ENCODE data around the gene KRT4. TPM values are rescaled to one million over a fixed set of nuclear protein-coding genes. Genes with fewer than 3 reads are reported as not detected.

The KRT4 gene
- total RNA-seq, 6 experiments from 2014 or later, result 0.18 to 0.31 (median 0.30) TPM; not detected in 2

DNA sequence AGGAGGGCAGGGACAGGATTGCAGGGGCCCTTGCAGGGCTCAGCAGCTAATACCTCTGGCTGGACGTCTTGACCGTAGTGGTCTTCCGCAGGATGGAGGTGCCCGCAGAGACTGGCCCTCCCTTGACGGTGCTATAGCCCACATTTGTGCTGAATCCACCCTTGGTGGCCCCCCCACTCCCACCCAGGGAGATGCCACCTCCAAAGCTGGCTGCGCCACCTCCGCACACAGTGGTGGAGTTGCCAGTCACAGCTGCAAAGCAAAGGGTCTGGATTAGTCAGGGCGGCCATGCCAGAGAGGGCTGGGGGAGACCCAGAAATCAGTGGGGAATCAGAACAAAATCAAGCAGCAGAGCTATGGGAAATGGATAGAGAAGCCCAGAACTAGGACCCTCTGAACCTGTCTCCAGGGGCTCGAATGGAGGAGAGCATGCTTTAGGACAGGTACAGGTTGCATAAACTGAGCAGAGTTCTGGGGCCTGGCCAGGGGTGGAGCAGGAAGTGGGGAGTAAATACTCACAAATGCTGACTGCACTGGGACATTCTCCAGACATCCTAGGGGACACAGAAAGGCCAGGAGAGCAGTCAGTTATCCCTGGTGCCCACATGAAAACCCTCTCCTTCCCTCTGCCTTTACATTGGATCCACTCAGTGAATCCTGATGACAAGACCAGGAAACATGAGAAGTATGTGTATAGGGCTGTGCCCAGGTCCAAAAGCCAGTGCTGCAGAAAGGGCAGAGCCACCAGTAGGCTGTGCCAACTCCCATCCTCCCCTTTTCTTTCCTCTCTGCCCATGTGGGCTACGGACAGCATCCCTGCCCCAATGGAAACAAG, 8.1 kb upstream of the KRT4 start:
- peak; percentile 18 for DNase-seq
- Mint-ChIP-seq H3K27ac (no peak overlapping the region), H3K27me3 (ENCODE audit: insufficient read depth) (peaks cover 32% of the 10 kb centered on the region), H3K4me3 (no peak overlapping the region), H3K4me1 (ENCODE audit: low read depth) (peaks cover 18% of the 10 kb centered on the region), H3K9me3 (no peaks in the 10 kb centered on the region), H3K36me3 (ENCODE audit: low read depth) (no peaks in the 10 kb centered on the region)
- TF ChIP-seq, protein P1, sequence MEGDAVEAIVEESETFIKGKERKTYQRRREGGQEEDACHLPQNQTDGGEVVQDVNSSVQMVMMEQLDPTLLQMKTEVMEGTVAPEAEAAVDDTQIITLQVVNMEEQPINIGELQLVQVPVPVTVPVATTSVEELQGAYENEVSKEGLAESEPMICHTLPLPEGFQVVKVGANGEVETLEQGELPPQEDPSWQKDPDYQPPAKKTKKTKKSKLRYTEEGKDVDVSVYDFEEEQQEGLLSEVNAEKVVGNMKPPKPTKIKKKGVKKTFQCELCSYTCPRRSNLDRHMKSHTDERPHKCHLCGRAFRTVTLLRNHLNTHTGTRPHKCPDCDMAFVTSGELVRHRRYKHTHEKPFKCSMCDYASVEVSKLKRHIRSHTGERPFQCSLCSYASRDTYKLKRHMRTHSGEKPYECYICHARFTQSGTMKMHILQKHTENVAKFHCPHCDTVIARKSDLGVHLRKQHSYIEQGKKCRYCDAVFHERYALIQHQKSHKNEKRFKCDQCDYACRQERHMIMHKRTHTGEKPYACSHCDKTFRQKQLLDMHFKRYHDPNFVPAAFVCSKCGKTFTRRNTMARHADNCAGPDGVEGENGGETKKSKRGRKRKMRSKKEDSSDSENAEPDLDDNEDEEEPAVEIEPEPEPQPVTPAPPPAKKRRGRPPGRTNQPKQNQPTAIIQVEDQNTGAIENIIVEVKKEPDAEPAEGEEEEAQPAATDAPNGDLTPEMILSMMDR (IDR thresholded peaks at IDR 0.05), result no peak

DNA sequence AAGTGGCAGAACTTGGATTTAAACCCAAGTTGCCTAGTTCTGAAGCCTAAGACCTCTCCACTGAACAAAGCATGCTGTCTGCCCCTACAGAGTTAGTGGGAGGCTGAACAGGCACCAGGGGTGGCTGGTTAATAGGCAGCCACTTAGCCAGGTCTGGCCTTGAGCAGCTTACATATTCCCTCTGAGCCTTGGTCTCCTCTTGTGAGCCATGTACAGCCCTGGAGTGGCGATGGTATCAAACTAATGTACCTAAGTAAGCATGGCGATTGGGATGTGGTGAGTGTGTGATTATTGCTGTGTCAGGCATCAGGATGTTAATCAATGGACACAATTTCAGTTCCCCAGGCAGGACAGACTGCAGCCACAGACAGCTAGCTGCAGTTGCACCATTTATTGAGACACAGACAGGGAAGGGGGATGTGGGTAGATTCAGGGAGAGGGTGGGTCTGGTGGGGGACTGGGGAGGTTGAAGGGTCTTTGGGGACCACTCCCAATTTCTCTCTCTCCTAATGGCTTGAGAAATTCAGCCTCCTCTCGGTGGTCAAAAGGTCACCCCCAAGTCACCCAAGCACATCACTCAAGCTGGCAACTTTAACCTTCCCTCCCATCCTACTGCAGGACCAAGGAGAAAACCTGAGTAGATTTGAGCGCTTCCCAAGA, 7.3 kb upstream of the KRT4 start:
- peaks cover 15% of the 10 kb centered on the region for H3K4me1 Mint-ChIP-seq (ENCODE audit: low read depth)
- H3K36me3 Mint-ChIP-seq (ENCODE audit: low read depth), result no peaks in the 10 kb centered on the region
- no peaks in the 10 kb centered on the region for H3K9me3 Mint-ChIP-seq
- DNase-seq, result no peak
- H3K27me3 Mint-ChIP-seq (ENCODE audit: insufficient read depth), result peaks cover 32% of the 10 kb centered on the region
- TF ChIP-seq, protein P1 (IDR thresholded peaks at IDR 0.05), result no peak
- H3K27ac Mint-ChIP-seq, result no peak overlapping the region
- H3K4me3 Mint-ChIP-seq, result no peak overlapping the region

DNA sequence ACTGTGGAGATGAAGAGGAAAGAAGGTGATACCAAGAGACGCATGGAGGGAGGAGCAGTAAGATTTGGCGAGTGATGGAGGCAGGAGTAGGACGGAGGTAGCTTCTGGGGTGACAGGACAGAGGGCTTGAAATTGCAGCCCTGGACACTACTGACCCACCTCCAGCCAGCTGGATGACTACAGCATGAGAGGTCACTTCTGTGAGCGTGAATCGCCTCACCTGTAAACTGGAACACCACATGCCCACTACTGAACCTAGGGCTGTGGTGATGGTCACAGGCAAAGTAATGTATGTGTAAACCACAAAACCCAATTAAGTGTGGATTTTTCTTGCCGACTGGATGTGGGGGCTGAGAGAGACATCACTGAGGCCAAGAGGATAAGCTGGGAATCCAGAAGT, 6.6 kb upstream of the KRT4 start:
- DNase-seq, result no peak
- TF ChIP-seq, protein P1 (IDR thresholded peaks at IDR 0.05), result no peak
- H3K4me3 Mint-ChIP-seq, result no peak overlapping the region
- H3K9me3 Mint-ChIP-seq, result no peaks in the 10 kb centered on the region
- peaks cover 15% of the 10 kb centered on the region for H3K4me1 Mint-ChIP-seq (ENCODE audit: low read depth)
- peaks cover 34% of the 10 kb centered on the region for H3K27me3 Mint-ChIP-seq (ENCODE audit: insufficient read depth)
- H3K27ac Mint-ChIP-seq, result no peak overlapping the region
- H3K36me3 Mint-ChIP-seq (ENCODE audit: low read depth), result no peaks in the 10 kb centered on the region

DNA sequence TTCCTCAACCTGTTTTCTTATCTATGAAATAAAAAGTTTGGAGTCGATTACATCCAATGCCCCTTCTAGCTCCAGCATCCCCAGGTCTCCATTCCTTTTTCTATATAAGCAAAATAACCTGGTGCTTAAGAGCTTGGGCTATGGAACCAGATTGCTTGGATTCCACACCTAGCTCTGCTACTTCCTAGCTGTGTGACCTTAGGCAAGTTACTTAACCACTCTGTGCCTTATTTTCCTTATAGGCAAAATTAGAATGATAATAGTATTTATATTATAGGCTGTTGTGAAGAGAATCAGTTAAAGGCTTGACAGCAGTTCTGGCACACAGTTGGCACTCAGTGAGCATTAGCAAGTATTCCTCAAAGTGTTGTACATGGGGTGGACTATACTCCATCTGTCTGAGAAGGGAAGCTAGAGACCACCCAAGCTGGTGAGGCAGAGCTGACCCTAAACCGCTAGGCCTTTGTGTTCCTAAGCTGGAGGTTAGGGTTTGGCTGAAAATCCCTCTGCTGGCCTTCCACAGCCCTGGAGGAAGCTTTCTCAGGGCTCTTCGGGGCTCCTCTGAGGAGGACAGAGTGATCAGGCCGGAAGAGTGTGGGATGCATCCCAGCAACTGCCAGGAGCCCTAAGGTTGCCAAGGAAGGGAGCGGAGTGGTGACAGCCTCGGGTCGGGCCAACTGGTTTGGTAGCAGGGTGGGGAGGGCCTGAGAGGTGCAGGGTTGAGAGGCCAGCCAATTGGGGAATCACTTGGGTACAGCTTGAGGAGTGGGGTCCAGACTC, 6.0 kb upstream of the KRT4 start:
- H3K4me3 Mint-ChIP-seq, result no peak overlapping the region
- no peak for DNase-seq
- H3K27ac Mint-ChIP-seq, result no peak overlapping the region
- no peaks in the 10 kb centered on the region for H3K9me3 Mint-ChIP-seq
- H3K36me3 Mint-ChIP-seq (ENCODE audit: low read depth), result no peaks in the 10 kb centered on the region
- H3K27me3 Mint-ChIP-seq (ENCODE audit: insufficient read depth), result peaks cover 34% of the 10 kb centered on the region
- TF ChIP-seq, protein P1 (IDR thresholded peaks at IDR 0.05), result no peak
- peaks cover 15% of the 10 kb centered on the region for H3K4me1 Mint-ChIP-seq (ENCODE audit: low read depth)

DNA sequence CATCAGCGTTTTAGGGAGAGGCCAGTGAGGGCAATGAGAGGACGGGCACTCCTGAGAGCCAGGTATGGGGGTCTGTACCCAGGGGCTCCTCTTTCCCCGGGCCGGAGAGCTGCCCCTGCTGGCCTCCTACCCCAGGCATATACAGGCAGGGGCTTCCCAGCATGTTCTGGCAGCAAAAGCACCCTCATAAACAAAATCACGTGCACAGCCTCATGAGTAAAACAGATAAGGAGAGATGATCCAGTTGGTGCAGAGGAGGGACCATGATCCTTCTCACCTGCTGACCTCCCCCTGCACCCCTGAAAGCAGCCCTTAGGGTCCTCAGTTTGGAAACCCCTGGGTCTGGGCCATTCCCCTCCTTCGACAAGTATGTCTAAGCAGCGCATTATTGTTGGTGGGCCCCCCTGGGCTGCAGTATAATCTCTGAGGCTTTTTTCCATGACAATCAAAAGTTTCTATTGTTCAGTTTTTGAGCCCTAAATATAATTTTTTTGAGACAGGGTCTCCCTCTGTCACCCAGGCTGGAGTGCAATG, 5.0 kb upstream of the KRT4 start:
- H3K4me3 Mint-ChIP-seq, result no peak overlapping the region
- peaks cover 38% of the 10 kb centered on the region for H3K27me3 Mint-ChIP-seq (ENCODE audit: insufficient read depth)
- no peaks in the 10 kb centered on the region for H3K9me3 Mint-ChIP-seq
- H3K36me3 Mint-ChIP-seq (ENCODE audit: low read depth), result no peaks in the 10 kb centered on the region
- DNase-seq, result no peak
- TF ChIP-seq, protein P1 (IDR thresholded peaks at IDR 0.05), result no peak
- H3K4me1 Mint-ChIP-seq (ENCODE audit: low read depth), result peaks cover 24% of the 10 kb centered on the region
- no peak overlapping the region for H3K27ac Mint-ChIP-seq

Measured in HFFc6 (cell line).